HG02884 (cell line): ENCODE measurements around the gene NR4A3.

Source experiments
- ATAC-seq: cut with Tn5 transposase; IDR thresholded peaks from one replicate; pipeline ENCODE4 v1.9.1; 2021; ENCODE audit warnings: mild to moderate bottlenecking, moderate library complexity; ENCODE audit not compliant: unreplicated experiment

The NR4A3 gene

GRCh38 chr9:99813739-99814138 is 7.9 kb upstream of the NR4A3 start:
- no peak for ATAC-seq

GRCh38 chr9:99814359-99814758 is 7.3 kb upstream of the NR4A3 start:
- no peak for ATAC-seq

- ATAC-seq = no peak
Observed at GRCh38 chr9:99816392-99816791, 5.3 kb upstream of the NR4A3 start.

GRCh38 chr9:99818500-99818899 is 3.2 kb upstream of the NR4A3 start:
- no peak for ATAC-seq

- peak; percentile 37 for ATAC-seq
Observed at GRCh38 chr9:99819123-99819855, 2.4 kb upstream of the NR4A3 start.

GRCh38 chr9:99819856-99820684 is 1.6 kb upstream of the NR4A3 start:
- ATAC-seq = peak; percentile 40

GRCh38 chr9:99820685-99821395 is 845 bp upstream of the NR4A3 start:
- no peak for ATAC-seq

- ATAC-seq = no peak
Observed at GRCh38 chr9:99822109-99822805, 572 bp downstream of the NR4A3 start.

- no peak for ATAC-seq
Observed at GRCh38 chr9:99822806-99823591, 1.3 kb downstream of the NR4A3 start.

- no peak for ATAC-seq
Observed at GRCh38 chr9:99823681-99824377, 2.1 kb downstream of the NR4A3 start.

GRCh38 chr9:99824378-99825171 is 2.9 kb downstream of the NR4A3 start:
- ATAC-seq = no peak

GRCh38 chr9:99825172-99826046 is 3.7 kb downstream of the NR4A3 start:
- ATAC-seq = no peak

- ATAC-seq = no peak
Observed at GRCh38 chr9:99826579-99826978, 4.9 kb downstream of the NR4A3 start.

- ATAC-seq = no peak
Observed at GRCh38 chr9:99827244-99827643, 5.6 kb downstream of the NR4A3 start.

GRCh38 chr9:99828054-99828416 is 6.3 kb downstream of the NR4A3 start:
- no peak for ATAC-seq

GRCh38 chr9:99828417-99829176 is 6.9 kb downstream of the NR4A3 start:
- no peak for ATAC-seq

- ATAC-seq = no peak
Observed at GRCh38 chr9:99831857-99832557, 10.3 kb downstream of the NR4A3 start.
